ENCODE data around the gene HOXB4.

GRCh38 chr17:48597528-48597777 is 19.3 kb upstream of the HOXB4 start:
- TF ChIP-seq, protein P1, sequence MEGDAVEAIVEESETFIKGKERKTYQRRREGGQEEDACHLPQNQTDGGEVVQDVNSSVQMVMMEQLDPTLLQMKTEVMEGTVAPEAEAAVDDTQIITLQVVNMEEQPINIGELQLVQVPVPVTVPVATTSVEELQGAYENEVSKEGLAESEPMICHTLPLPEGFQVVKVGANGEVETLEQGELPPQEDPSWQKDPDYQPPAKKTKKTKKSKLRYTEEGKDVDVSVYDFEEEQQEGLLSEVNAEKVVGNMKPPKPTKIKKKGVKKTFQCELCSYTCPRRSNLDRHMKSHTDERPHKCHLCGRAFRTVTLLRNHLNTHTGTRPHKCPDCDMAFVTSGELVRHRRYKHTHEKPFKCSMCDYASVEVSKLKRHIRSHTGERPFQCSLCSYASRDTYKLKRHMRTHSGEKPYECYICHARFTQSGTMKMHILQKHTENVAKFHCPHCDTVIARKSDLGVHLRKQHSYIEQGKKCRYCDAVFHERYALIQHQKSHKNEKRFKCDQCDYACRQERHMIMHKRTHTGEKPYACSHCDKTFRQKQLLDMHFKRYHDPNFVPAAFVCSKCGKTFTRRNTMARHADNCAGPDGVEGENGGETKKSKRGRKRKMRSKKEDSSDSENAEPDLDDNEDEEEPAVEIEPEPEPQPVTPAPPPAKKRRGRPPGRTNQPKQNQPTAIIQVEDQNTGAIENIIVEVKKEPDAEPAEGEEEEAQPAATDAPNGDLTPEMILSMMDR (IDR thresholded peaks at IDR 0.05) = no peak
- no peak for TF ChIP-seq POLR2A (IDR thresholded peaks at IDR 0.05)

All from lower leg skin (tissue), 3 donors.